Cardiac fibroblast (primary cell): Measurements from ENCODE around the gene KLF9.
A peak's percentile ranks its signal among the peaks of the same experiment; 100 is the strongest.

ENCODE experiments used
- DNase-seq, 2 donors: peaks; one replicate each; pipeline versions ENCODE4 v3.0.0 to v3.0.0-alpha.2; 2010; ENCODE audit warnings: low read depth in 2 of 2
- H3K4me3 ChIP-seq, 2 donors: replicated peaks in 1 of 2; 1 replicate in 1 of 2; 2 replicates in 1 of 2; pipeline ENCODE4 v1.5.1; 2011; ENCODE audit warnings: low read depth in 2 of 2, low read length in 2 of 2, mild to moderate bottlenecking in 2 of 2, moderate library complexity in 1 of 2
- TF ChIP-seq, protein P1 (sequence below): IDR thresholded peaks from one replicate; pipeline ENCODE4 v1.5.1; 2011; ENCODE audit warnings: low read depth, mild to moderate bottlenecking, low read length, inconsistent platforms

KLF9 gene

DNA sequence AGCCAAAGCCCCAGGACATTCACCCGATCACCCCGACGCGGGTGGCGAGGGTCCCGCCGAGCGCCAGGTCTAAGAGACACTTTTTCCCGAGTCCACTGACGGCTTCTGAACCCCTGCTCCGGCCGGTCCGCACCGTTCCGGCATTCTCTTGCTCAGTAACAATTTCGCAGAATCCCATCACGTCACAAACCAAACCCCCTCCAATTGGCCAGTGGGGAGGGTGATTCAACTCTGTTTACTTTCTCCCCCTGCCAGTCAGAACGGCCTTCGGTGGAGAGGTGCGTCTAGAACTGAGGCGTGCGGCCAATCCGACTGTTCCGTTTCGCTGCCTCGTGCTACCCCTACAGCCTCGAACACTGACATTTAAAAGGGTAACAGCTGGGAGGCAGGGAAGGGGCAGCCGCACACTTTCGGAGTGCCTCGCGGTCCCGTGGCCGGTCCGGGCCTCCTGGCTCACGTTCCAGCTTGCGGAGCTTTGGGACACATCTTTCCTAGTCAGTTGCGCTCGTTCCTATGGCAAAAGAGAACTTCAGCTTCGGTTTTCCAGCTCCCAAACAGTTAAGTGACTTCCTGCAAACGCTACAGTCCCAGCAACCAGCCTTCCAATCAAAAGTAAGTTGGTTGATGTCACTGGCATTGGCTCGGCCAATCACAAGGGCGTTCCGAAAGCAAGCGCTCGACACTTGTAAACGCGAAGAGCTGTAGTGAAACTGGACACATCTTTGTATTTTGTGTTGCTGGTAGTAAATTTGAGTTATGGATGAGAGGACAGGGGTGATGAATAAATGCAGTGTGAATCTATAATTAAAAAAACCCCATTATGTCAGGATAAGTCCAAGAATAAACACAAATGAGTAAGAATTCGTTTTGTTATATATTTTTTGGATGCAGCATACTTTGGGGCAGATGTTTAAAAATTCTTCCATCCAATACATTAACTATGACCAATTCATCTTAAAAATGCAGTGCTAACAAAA, at the start of gene KLF9:
Gene KLF9 (minus strand): TSS at position 859 of the 977 bp plus-strand sequence. CDS start 1,294 bp downstream, outside the sequence.
- TF ChIP-seq, protein P1, sequence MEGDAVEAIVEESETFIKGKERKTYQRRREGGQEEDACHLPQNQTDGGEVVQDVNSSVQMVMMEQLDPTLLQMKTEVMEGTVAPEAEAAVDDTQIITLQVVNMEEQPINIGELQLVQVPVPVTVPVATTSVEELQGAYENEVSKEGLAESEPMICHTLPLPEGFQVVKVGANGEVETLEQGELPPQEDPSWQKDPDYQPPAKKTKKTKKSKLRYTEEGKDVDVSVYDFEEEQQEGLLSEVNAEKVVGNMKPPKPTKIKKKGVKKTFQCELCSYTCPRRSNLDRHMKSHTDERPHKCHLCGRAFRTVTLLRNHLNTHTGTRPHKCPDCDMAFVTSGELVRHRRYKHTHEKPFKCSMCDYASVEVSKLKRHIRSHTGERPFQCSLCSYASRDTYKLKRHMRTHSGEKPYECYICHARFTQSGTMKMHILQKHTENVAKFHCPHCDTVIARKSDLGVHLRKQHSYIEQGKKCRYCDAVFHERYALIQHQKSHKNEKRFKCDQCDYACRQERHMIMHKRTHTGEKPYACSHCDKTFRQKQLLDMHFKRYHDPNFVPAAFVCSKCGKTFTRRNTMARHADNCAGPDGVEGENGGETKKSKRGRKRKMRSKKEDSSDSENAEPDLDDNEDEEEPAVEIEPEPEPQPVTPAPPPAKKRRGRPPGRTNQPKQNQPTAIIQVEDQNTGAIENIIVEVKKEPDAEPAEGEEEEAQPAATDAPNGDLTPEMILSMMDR = no peak
- H3K4me3 ChIP-seq = peak within 1 kb of the TSS; percentile 88 to 99
- DNase-seq = peak; percentile 98 to 99

DNA sequence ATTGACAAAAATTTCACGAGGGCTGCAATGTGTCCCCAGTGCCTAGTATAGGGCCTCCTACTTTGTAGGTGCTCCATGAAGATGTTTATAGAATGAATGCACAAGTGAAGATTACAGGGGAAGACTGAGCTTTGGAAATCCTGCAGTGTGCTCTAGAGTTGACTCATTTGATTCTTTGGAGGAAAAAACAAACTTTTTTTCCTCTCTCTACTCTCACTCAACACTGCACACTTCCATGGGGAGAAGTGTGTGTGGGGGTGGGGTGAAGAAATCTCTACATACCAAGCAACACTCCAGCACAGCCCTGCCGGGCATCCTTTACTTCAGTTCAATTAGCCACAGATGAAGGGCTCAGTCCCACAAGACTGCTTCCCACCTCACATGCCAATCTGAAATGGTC, 49.4 kb upstream of the KLF9 start:
- no peak overlapping the region for H3K4me3 ChIP-seq
- DNase-seq = peak in 1 of 2 donors; percentile 48
- TF ChIP-seq, protein P1 = no peak

DNA sequence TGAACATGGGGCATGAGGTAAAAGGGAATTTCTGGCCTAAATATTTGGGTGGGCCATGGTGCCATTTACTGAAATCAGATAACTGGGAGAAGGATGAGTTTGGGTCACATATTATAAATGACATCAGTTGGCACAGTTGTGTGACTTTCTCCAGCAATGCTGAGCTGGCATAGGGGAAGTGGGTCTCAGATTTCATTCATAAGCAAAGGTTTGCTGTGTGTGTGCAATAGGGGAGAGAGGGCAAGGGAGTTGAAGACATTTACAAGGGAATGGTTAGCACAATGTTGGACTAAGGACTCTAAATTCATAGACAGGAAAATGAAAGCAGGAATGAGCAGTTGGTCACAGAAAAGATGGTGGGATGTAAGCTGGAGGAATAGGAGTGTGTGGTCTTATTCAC, 47.8 kb upstream of the KLF9 start:
- no peak for DNase-seq
- TF ChIP-seq, protein P1 = no peak
- H3K4me3 ChIP-seq = no peak overlapping the region

DNA sequence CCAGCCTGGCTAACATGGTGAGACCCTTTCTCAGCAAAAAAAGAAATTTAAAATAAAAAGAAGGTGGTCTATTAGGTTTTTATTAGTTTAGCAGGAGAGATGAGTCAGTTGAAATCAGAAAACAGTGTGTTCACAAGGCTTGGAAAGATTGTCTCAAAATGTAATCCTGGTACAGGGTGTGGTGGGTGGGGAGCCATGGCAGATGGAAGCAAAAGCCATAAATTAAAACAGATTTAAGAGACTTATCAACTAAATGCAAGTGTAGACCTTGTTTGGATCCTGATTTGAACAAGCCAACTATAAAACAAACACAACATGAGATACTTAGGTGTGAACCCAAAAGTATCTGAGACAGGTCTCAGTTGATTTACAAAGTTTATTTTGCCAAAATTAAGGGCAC, 42.8 kb upstream of the KLF9 start:
- no peak overlapping the region for H3K4me3 ChIP-seq
- no peak for DNase-seq
- TF ChIP-seq, protein P1 = no peak

DNA sequence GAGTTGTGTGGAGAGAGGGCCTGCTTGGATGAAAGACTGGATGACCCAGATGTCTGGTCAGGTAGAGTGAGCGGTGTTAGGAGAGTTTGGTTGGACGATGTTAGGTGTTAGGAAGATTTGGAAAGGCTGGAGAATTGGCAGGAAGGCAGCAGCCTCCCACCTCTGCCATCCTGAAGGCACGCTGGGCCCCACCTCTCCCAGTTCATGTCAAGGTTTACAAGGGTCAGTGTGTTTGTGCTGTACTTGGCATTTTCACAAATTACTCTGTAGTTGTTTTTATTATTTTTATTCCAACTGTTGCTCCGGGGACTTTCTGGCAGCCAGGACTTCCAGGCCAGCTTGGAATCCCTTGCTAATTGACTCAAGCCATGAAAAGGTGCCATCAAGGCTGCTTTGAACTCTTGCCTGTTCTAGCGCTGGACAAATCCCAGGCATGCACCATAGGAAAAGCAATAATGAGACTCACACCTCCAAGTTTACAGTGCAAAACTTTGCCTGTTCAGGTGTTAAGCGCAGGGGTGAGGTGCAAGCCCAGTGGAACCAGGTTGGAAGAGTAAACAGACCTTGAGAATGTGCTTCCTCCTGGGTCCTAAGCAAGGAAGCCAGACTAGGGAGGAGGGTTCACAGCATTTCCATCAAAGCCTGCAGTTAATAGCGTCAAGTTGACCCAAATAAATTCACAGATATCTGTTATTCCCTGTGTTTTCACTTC, 41.7 kb upstream of the KLF9 start:
- DNase-seq = no peak
- H3K4me3 ChIP-seq = no peak overlapping the region
- TF ChIP-seq, protein P1 = no peak

DNA sequence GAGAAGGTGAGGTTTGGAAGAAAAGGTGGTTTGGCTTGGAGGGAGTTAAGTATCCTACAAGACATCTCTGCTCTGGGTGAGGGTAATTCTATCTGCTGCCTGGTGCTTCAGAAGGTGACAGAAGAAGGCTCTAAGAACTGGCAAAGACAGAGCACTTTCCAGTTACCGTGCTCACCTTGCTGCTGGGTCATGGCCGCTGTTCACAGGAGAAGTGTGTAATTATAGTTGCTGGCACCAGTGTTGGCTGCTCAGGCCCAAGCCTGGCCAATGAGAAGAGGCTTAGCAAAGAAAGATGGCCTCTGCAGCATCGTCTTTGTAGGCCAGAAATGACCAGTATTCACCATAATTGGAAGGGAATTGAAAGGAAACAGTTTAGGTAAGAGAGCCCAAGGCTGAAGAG, 37.9 kb upstream of the KLF9 start:
- no peak for DNase-seq
- H3K4me3 ChIP-seq = no peak overlapping the region
- TF ChIP-seq, protein P1 = no peak
